Lower lobe of right lung (tissue), 2 donors: Measurements from ENCODE around the gene ELAVL1. TPM values are rescaled to one million over a fixed set of nuclear protein-coding genes. Genes with fewer than 3 reads are reported as not detected.
"Not testable (repeated sequence)": the region's sequence is repeated elsewhere in the genome, so short reads cannot be mapped to it uniquely, and the experiment has no call there.

ENCODE experiments used
- ATAC-seq, 2 donors: fragments of 200-7000 bp; cut with Tn5 transposase; one replicate each; pipeline ENCODE4 v1.9.1; 2020 to 2022; ENCODE audit warnings: mild to moderate bottlenecking in 2 of 2, moderate library complexity in 2 of 2
- DNase-seq: peaks from one replicate; pipeline ENCODE4 v3.0.0-alpha.2; 2020
- H3K27ac ChIP-seq: fragments of 200-600 bp; one replicate; pipeline ENCODE4 v1.8.0; 2022
- H3K27me3 ChIP-seq: fragments of 200-600 bp; one replicate; pipeline ENCODE4 v1.8.0; 2022; ENCODE audit warnings: low read depth
- H3K36me3 ChIP-seq: fragments of 200-600 bp; one replicate; pipeline ENCODE4 v1.8.0; 2022; ENCODE audit warnings: mild to moderate bottlenecking
- H3K4me1 ChIP-seq: fragments of 200-600 bp; one replicate; pipeline ENCODE4 v1.8.0; 2022
- H3K4me3 ChIP-seq: fragments of 200-600 bp; one replicate; pipeline ENCODE4 v1.8.0; 2022; ENCODE audit warnings: mild to moderate bottlenecking
- H3K9me3 ChIP-seq: fragments of 200-600 bp; one replicate; pipeline ENCODE4 v1.8.0; 2022
- intact Hi-C: fragments of 100-400 bp; cut with DNase I; formaldehyde crosslinking; loops from one replicate; pipeline ENCODE4 v1.11.0; 2022
- total RNA-seq: library from RNA; stranded (reverse); fragmentation: NEBNext Ultra II Directional; extraction: Animal tissue kit (Norgen Biotek cat#: 25700); gene quantifications from one replicate; pipeline ENCODE4 v1.2.1, GENCODE V29; 2021
- TF ChIP-seq, protein P1 (sequence below): fragments of 200-600 bp; IDR thresholded peaks from one replicate; pipeline ENCODE4 v1.8.0; 2022; ENCODE audit warnings: antibody characterized with exemption, mild to moderate bottlenecking
- donor health status: DM: no; HTN: yes; CAD: no; lungs with severe emphysema.

Gene ELAVL1
- total RNA-seq, 1 donor from 2014 or later, result 66.3 TPM

DNA sequence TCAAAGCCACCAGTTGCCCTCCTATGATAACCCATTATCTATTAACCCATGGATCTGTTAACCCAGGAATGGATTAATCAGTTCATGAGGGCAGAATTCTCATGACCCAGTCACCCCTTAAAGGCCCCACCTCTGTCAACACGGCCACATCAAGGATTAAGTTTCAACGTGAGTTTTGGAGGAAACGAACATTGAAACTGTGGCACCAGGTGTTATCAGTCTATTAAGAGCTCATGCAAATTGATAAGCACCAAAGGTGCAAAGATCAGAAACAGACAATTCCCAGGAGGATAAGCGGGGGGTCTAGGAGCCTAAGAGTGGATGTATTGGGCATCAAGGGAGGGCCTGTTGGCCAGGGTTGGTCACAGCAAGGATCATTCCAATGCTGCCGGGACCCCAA, 19.9 kb upstream of the ELAVL1 start:
- Histone ChIP-seq H3K27me3 (no peaks in the 10 kb centered on the region), H3K36me3 (no peaks in the 10 kb centered on the region), H3K4me3 (no peak overlapping the region), H3K27ac (no peak overlapping the region), H3K9me3 (no peaks in the 10 kb centered on the region), H3K4me1 (no peaks in the 10 kb centered on the region)
- ATAC-seq (no peak), DNase-seq (no peak)
- intact Hi-C loops, result no loop called here
- TF ChIP-seq, protein P1, sequence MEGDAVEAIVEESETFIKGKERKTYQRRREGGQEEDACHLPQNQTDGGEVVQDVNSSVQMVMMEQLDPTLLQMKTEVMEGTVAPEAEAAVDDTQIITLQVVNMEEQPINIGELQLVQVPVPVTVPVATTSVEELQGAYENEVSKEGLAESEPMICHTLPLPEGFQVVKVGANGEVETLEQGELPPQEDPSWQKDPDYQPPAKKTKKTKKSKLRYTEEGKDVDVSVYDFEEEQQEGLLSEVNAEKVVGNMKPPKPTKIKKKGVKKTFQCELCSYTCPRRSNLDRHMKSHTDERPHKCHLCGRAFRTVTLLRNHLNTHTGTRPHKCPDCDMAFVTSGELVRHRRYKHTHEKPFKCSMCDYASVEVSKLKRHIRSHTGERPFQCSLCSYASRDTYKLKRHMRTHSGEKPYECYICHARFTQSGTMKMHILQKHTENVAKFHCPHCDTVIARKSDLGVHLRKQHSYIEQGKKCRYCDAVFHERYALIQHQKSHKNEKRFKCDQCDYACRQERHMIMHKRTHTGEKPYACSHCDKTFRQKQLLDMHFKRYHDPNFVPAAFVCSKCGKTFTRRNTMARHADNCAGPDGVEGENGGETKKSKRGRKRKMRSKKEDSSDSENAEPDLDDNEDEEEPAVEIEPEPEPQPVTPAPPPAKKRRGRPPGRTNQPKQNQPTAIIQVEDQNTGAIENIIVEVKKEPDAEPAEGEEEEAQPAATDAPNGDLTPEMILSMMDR, result no peak

GRCh38 chr19:8024256-8024655, 18.8 kb upstream of the ELAVL1 start:
- intact Hi-C loops, H3K9me3 ChIP-seq, ATAC-seq, H3K4me1 ChIP-seq, H3K36me3 ChIP-seq, H3K4me3 ChIP-seq, H3K27ac ChIP-seq, DNase-seq, H3K27me3 ChIP-seq: not testable (repeated sequence)

DNA sequence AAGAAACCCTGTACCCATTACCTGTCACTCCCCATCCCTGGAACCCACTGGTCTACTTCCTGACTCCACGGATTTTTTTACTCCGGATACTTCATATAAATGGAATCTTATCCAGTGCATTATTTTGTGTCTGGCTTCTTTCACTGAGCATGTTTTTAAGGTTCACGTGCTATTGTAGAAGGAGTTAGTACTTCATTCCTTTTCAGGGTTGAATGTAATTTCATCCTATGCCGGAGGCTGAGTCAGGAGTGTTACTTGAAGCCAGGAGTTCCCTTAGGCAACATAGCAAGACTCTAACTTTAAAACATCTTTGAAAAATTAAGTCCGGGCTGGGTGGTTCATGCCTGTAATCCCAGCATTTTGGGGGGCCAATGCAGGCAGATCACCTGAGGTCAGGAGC, 17.9 kb upstream of the ELAVL1 start:
- DNase-seq (no peak), ATAC-seq (no peak)
- Histone ChIP-seq H3K4me1 (no peaks in the 10 kb centered on the region), H3K27ac (no peak overlapping the region), H3K36me3 (no peaks in the 10 kb centered on the region), H3K4me3 (no peak overlapping the region), H3K27me3 (no peaks in the 10 kb centered on the region), H3K9me3 (no peaks in the 10 kb centered on the region)
- intact Hi-C loops, result no loop called here
- TF ChIP-seq, protein P1, result no peak

GRCh38 chr19:8022275-8022674, 16.8 kb upstream of the ELAVL1 start:
- intact Hi-C loops, result no loop called here
- ATAC-seq (peak; percentile 90 to 91), DNase-seq (peak; percentile 80)
- no peaks in the 10 kb centered on the region for H3K4me1 ChIP-seq
- H3K9me3 ChIP-seq, result no peaks in the 10 kb centered on the region
- H3K27me3 ChIP-seq, result no peaks in the 10 kb centered on the region
- no peak overlapping the region for H3K4me3 ChIP-seq
- no peak overlapping the region for H3K27ac ChIP-seq
- no peaks in the 10 kb centered on the region for H3K36me3 ChIP-seq
- TF ChIP-seq, protein P1, result no peak

GRCh38 chr19:8021374-8021773, 15.9 kb upstream of the ELAVL1 start:
- no peak for ATAC-seq
- intact Hi-C loops, result no loop called here
- Histone ChIP-seq H3K4me1 (no peaks in the 10 kb centered on the region), H3K36me3 (no peaks in the 10 kb centered on the region), H3K9me3 (no peaks in the 10 kb centered on the region), H3K27me3 (no peaks in the 10 kb centered on the region), H3K27ac (no peak overlapping the region), H3K4me3 (no peak overlapping the region)
- TF ChIP-seq, protein P1, result no peak
- DNase-seq, result no peak

GRCh38 chr19:8020681-8021080, 15.2 kb upstream of the ELAVL1 start:
- H3K4me3 ChIP-seq, result no peak overlapping the region
- intact Hi-C loops, result no loop called here
- no peaks in the 10 kb centered on the region for H3K4me1 ChIP-seq
- TF ChIP-seq, protein P1, result no peak
- H3K27me3 ChIP-seq, result no peaks in the 10 kb centered on the region
- no peaks in the 10 kb centered on the region for H3K36me3 ChIP-seq
- H3K27ac ChIP-seq, result no peak overlapping the region
- ATAC-seq (no peak), DNase-seq (no peak)
- H3K9me3 ChIP-seq, result no peaks in the 10 kb centered on the region
